Activated gamma-delta T cell treated with anti-CD3 and anti-CD28 coated beads, Interleukin-2, amount 50 U/mL, for 16 hours (primary cell): ENCODE data around the gene LRRC14B.

Experiments
- DNase-seq: peaks from one replicate; pipeline ENCODE4 v3.0.0-alpha.2; 2020; ENCODE audit warnings: low read depth

Gene LRRC14B

DNA sequence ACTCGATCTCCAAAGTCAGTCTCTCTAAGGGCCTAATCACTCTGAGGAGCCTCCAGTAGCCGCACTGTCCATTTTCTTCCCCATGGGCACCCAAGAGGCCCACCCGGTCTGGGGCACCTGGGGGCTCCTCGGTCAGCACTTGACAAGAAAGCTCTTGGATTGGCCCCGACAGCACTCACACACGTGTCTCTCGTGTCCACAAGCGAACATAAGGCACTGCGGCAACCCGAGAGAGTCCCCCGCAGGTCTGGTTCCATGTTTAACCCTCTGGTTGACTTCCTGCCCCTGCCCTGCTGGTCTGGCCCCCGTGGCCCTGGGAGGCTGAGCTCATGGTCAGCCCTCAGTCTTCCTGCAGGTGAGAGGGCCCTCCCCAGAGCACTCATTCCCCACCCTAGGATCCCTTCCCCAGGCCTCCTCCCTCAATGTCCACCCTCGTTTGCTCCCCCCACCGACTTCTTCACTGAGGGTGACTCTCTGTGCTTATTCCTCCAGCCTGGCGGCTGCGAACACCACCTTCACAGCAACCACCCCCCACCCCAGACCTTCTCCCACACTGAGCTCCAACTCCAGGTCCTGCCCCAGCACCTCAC lies 16.3 kb upstream of the LRRC14B start:
- no peak for DNase-seq

DNA sequence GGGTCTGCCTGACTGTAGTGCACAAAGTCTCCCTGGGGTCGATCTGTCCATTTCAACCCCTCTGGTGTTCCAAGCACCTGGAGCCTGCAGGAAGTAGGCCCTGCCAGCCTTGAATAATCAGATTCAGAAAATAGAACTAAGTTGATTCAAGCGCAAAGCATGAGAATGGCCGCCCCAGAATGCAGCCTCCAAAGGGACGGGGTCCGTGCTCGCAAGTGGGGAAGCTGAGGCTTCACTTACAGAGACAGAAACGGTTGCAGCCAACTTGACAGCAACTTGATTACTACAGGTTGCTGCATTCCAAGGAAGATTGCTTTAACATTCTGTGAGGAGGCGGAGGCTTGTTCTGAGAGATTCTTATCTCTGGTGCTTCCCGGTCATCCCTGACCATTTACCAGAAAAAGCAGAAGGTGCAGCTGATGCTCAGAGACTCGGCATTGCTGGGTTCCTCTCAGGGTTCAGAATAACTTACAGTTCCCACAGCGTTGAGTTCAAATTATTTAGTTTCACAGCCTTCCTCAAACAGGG lies 14.9 kb upstream of the LRRC14B start:
- no peak for DNase-seq

DNA sequence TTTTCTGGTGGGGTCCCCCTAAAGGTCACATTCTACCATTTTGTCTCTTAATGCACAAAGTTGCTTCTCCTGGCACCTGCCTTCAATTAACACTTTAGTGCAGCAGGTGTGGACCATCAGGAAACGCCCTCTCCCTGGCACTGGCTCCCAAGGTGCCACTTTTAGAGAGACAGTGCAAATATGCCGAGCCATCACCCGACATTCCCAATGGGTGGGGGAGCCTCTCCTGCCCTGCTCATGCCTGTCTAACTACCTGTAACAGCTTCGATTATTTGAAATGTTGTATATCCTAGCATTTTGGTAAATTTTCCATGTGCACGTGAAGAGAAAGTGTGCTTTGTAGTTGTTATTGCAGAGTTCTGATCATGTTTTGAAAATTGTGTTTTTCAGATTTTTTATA lies 13.2 kb upstream of the LRRC14B start:
- no peak for DNase-seq

DNA sequence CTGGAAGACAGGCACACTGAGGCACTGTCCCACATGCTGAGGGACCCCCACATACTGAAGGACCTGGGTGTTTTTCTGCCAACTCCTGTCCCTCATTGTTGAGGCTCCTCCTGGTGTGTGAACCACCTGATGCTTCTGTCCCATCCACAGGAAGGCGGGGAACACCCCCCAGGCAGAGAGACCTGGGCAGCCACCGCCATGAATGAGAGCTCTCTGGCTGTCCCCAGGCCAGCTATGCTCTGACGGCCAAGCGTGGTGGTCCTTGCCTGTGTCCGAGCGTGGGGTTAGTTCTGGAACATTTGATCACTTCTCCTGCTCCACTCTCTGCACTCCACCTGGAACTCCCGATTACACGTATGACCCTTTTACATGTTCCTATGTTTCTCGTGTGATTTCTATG lies 11.9 kb upstream of the LRRC14B start:
- no peak for DNase-seq

DNA sequence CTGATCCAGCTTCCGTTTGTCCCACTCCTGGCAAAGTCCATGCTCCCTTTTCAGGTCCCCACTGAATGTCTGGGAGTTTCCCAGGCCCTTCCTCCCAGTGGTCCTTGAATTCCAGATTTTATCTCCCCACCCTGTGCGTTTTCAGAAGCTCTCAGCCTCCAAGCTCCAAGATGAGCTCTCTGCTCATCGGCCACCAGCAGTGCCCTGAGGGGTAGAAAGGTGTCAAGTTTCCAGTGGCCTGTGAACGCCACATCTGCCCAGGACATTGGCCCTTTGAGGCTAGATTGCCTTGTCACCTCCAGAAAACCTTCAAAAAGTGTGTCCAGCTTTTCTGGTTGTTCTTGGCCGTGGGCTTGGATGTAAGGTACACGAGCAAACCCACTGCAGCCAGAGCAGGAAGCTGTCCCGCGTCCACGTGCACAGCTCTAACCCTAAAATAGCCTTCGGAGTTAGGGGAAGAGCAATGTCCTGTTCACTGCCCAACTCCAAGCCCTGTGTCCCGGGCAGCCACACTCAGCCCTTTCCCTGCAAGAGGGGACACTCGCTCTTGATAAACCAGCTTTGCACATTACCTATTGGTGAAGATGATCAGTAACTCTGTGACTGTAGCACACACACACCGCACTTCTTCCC lies 10.9 kb upstream of the LRRC14B start:
- no peak for DNase-seq

DNA sequence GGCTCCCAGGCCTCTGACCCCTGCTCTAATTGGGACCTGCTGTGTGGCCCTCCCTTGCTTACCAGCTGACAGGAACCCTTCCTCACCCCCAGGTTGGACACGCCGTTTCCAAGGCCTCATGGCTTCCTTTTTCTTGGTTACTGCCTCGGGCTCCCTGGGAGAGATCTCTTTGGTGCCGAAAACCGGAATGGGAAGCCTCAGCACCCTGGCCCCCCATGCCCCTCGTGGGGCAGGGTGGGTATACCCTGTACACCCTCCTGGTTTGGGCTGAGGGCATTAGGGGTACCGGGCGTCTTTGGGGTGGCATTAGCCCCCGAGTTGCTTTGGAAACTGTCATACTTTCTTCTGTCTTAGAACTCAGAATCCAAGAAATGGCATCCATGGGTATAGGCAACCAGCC lies 10.1 kb upstream of the LRRC14B start:
- no peak for DNase-seq

DNA sequence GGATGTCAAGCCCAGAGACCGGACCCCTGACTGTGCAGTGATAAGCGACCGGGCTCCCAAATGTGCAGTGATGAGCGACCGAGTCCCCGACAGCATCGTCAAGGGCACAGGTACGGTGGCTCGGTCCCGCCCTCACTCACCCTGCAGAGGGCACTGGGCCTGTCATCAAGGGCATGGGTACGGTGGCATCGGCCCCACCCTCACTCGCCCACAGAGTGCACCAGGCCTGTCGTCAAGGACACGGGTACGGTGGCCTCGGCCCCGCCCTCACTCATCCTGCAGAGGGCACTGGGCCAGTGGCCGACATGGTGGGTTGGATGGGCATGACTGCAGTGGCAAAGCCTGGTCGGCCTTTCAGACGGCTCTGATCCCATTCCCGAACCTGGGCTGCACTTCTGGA lies 9.7 kb upstream of the LRRC14B start:
- no peak for DNase-seq

DNA sequence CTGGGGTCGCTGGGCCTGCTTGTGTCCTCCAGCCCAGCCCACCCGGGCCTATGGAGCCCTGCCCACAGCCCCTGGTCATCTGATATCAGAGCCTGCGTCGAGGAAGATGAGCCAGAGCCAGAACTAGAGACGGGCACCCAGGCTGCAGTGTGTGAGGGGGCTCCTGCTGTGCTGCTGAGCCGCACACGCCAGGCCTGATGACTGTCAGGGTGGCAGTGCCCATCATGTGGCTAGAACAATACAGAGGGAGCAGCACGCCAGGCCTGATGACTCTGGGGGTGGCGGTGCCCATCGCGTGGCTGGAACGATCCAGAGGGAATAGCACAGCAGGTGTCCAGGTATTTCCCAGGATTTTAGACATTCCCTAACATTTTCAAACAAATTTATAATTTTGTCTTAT lies 9.2 kb upstream of the LRRC14B start:
- no peak for DNase-seq

DNA sequence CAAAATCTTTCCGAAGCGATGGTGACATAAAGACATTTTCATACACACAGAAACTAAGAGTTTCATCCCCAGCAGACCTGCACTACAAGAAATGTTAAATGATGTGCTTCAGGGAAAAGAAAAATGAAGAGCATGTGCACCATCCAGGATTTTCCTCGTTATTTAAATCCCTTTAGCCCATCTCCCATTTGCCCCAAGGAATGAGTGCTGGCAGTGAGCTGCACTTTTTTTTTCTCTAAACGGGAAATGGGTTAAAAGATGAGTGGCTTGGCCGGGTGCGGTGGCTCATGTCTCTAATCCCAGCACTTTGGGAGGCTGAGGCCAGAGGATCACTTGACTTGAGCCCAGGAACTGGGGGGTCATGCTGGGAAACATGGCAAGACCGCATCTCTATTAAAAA lies 6.8 kb upstream of the LRRC14B start:
- DNase-seq, result no peak

DNA sequence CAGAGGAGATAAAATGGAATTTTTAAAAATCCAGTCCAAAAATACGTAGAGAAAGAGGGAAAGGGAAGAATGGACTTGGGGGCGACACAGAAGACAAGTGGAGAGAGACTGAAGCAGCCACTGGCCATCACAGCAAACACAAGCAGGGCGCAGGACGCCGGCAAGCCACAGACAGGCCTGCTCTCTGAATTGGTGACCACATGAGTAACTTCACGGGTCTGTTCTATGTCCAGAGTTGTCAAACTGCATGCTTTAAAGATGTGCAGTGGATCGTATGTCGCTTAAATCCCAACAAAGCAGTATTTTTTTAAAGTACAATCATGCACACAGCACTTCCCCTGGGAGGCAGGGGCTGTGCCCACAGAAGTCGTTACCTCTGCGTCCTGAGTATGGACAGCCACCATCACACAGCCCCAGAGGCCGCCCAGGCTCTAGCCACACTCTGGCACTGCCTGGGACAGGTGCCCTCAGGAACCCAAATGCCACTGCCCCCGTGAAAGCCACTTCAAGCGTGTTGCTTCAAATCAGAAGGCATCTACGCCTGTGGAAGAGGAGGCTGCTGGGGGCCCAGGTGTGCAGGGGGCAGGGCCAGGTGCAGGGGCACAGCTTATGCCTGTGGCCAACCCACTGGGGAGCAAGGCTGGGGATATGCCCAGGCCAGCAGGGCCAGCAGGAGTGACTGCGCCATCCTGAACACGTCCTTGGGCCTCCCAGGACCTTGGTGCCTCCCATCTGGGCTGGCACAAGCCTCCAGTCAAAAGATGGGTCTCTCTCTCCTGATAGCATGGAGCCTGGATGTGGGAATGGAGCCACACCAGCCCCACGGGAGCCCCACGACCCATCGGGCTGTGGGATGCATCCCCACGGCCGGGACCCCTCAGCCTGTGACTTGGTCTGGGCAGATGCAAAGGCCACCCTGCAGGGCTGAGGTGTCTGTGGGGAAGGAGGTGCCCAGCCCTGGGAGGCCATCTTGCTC lies 5.9 kb upstream of the LRRC14B start:
- DNase-seq, result no peak

DNA sequence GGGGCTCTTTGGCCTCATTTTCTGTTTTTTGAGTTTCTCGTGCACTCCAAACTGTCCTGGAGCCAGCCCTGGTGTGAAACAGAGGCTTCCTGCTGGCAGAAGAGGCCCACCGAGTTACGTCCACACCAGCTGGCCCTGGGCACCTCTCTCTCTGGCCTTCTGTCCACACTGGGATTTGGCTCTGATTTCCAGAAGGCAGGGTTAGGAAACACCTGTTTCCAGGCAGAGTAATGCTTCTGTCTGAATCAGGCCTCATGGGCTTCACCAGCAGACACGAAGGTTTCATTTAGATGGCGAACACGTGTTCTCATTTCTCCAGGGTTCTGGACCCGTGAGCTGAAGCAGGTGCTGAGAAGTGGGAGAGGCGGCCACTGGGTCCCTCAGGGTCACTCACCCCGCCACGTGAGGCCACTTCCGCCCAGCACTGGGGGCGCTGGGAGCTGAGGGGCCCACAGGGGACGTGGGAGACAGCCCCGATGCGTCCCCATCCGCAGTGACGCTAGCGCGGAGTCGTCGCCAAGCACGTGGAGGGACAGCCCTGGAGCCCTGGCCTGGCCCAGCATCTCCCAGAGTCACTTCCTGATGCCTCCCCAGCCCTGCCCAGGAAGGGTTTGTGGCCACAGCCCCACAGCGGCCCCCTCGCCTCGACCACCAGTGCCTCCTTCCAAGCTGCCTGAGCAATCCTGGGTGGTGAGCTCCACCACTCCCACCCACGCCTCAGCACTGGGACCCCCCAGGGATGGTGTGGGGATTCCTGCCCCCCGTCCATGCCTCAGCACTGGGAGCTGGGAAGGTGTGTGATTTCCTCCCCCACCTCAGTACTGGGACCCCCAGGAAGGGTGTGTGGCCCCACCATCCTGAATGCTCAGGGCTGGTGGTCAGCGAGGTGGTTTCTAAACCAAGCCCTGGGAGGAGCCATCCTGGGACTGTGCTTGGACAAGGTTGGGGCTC lies 4.9 kb upstream of the LRRC14B start:
- no peak for DNase-seq

DNA sequence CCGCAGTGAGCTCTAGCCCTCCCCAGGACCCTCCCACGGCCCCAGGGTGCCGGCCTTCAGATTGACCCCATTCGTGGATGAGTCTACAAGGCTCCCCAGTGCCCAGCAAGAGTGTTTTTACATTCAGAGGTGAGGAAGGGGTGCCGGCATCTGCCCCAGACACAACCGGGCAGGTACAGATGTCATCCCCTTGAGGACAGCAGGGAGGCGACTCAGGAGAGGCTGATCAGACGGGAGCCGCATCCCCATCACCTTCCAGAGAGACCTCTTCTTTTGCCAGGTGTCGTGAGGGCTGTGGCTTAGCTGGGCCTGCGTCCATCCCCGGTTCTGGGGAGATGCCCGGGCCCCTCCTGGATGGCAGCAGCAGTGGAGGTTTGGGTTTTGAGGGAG lies 4.3 kb upstream of the LRRC14B start:
- no peak for DNase-seq

DNA sequence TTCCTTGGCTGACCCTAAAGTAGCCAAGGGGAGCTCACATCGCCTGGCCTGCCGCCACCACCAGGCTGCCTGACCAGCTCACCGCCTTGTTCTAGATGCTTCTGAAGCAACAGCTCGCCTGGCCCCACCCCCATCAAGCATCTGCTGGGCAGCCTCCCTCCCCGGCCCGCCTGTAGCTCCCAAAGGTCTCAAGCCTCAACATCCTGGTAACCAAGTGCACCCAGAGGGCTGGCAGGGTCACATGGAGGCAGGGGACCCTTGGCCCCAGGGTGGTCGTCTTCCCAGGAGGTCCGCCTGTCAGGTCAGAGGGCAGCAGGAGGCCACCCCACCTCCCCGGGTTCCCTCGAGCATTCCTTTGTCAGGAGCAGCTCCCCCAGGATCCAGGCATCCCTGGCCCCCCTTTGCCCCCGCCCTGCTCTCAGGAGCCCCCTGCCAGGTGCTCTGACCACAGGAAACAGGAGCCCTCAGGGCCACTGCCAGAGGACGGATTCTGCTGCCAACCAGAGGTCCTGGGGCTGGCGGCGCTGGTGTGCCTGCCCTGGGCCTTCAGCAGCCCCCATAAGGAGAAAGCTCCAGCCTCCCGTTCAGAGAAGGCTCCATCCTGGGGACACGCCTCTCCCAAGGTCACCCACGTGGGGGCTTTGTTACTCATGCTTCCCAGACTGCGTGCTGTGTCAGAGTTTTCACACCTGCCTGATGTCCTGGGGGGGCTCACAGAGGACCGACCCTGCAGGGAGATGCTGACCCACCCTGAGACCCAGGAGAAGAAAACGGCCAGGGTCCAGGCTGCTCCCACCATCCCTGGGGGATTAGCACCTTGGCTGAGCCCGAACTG lies 3.5 kb upstream of the LRRC14B start:
- DNase-seq, result no peak

DNA sequence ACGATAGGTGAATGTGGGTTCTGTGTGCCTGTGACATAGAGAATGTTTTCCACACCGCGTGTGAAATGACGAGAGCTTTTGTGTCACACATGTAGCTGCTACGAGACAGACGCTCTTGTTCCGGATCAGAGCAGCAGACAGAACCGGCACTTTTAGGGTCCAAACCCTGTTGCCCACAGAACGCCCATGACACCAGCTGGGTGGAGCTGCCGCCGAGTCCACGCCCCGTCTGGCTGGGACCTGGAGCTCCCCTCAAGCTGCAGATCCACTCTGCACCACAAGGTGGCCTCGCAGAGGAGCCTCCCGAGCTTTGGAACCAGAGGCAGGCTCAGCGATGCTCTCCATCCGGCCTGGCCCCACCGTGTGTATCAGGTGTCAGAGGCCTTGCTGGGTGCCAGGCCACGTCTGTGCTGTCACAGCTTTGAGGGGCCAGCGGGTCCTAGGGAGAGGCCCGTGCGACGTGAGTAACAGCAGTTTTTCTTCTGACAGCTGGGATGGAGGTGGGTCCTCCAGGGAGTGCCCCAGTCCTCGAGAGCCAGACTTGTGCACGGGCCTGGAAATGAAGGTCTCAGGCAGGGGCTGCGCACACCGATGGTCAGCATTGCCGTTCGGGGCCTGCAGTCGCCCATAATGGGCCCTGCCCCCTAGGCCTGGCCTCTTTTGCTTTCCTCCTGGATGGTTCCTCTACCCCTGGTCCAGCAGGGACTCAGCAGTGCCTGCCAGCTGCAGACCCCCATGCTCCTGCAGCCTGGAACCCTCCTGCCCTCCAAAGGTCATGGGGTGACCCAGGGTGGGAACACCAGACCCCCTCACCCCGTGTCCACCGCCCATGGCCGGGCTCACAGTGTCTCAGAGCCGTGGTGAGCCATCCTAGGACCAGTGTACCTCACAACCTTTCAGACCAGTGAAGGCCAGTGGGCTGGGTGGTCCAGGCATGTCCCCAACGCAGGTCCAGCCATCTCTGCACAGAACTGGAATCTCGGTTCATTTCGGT lies 2.5 kb upstream of the LRRC14B start:
- DNase-seq, result peak; percentile 75

DNA sequence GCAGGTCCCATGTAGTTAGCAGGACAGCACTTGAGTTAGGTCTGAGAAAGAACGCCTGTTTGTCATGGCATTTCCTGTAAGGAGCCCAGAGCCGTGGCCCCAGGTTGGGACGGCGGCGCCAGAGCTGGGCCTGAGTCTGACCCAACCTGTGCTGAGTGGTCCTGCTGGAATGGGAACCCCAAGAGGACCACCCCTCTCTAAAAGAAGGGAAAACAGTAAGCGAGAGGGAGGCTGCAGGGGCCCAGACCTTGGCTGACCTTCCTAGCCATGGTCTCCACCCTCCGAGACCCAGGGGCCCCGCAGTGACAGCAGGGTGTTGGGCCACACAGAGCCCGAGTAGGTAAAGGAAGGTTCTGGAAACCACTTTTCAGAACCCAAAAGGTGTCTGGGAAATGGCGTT lies 1.8 kb upstream of the LRRC14B start:
- DNase-seq, result no peak

DNA sequence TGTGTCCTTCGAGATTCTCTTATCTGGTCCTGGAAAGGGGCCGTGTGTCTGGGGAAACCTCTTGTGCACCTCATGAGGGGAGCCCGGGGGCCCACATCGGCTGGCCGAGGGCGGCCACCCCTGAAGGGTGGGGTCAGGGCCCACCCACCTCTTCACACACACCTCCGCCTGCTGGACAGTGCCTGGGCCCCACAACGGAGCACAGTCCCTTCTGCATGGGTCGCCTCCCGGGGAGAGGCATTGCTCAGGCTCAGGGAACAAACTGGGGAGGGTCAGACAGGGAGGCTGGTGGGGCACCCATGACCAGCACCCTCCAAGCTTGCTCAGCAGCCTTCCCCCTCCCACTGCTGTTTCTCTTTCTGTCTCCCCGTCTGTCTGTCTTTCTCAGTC lies 1.3 kb upstream of the LRRC14B start:
- no peak for DNase-seq

DNA sequence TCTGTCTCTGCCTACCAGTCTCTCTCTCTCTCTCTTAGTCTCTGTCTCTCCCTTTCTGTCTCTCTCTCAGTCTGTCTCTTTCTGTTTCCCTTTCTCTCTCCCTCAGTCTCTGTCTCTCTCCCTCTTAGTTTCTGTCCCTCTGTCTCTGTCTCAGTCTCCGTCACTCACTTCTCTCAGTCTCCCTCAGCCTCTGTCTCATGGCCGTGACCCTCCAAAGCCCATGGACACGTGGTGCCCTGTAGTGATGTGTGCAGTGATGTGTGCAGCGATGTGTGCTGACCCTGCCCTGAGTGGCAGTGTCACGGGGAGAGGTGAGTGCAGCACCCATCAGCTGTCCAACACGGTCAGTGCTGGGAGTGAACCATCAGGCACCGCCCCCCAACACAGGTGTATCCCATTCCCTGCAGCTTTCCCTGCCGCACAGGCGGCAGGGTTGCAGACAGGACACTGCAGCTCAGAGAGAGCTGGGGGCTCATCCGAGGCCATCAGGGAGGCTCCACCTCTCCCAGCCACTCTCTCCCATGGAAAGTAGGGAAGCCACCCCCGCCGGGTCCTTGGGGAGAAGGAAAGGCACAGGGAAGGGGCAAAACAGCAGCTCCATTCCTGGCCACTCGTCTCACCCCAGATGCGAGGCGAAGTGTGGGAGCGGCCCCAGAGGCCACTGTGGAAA lies 794 bp upstream of the LRRC14B start:
- DNase-seq, result no peak

DNA sequence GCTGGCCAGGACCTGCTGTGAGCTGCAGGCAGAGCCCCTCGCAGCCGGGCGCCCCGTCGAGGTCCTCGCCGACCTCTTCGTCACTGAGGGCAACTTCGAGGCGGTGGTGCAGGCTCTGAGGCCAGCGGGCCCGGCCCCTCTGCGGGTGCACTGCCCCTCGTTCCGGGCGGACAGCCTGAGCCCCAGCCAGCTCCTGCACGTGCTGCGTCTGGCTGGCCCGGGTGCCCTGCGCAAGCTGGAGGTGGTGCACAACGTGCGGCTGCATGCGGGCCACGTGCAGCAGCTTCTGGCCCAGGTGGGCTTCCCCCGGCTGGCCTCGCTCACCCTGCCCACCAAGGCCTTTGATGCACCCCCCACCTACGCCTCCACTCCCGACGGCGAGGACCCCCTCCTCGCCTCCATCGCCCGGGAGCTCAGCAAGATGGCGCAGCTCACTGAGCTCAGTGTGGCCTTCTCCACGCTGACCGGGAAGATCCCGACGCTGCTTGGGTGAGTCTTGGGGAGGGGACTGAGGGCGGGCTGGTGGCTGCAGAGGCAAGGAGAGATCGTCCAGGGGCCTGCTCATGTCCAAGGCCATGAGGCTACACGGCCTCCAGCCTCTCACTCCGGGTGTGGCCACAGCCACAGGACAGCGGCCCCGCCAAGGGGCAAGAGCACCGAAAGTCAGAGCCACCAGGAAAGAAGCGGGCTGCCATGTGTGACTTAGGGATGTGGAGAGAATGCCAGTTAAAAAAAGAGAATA lies 825 bp downstream of the LRRC14B start:
- no peak for DNase-seq

DNA sequence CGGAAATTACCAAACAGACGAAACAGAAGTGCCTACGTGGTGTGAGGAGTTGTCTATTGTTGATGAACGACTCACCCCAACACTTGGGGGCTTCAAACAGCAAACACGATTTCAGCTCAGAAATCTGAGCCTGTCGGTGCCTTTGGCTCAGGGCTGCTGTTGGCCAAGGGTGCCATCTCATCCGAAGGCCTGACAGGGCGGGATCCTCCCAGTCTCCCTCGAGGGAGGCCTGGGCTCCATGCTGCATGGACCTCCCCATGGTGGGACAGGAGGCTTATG lies 1.3 kb downstream of the LRRC14B start:
- no peak for DNase-seq
